NT2/D1 (cell line): ENCODE data around the gene ITPK1.

Experiments used
- DNase-seq: peaks from one replicate; pipeline ENCODE4 v3.0.0-alpha.2; 2011; ENCODE audit warnings: low read depth, low spot score
- H3K27me3 ChIP-seq: 2 replicates; pipeline ENCODE4 v1.6.0; 2011; ENCODE audit warnings: mild to moderate bottlenecking; ENCODE audit not compliant: insufficient read length, insufficient read depth
- H3K36me3 ChIP-seq: 2 replicates; pipeline ENCODE4 v1.6.1; 2011; ENCODE audit warnings: mild to moderate bottlenecking, low read length, mixed read lengths; ENCODE audit not compliant: insufficient read depth, insufficient read length
- H3K4me1 ChIP-seq: 2 replicates; pipeline ENCODE4 v1.5.1; 2011; ENCODE audit not compliant: insufficient read depth, insufficient read length
- H3K4me3 ChIP-seq: 2 replicates; pipeline ENCODE4 v1.5.1; 2011; ENCODE audit warnings: low read depth; ENCODE audit not compliant: insufficient read length
- H3K9ac ChIP-seq: 2 replicates; pipeline ENCODE4 v1.6.0; 2011; ENCODE audit warnings: low read depth; ENCODE audit not compliant: insufficient read length
- H3K9me3 ChIP-seq: 2 replicates; pipeline ENCODE4 v1.5.1; 2011; ENCODE audit warnings: mild to moderate bottlenecking, low read length; ENCODE audit not compliant: insufficient read depth
- SUZ12 ChIP-seq: IDR thresholded peaks from 2 replicates; pipeline ENCODE4 v1.6.1; 2011; ENCODE audit not compliant: insufficient read length, insufficient read depth; ENCODE audit errors: extremely low read depth
- YY1 ChIP-seq: IDR thresholded peaks from 2 replicates; pipeline ENCODE4 v1.6.1; 2011; ENCODE audit not compliant: insufficient read length, insufficient read depth
- ZNF274 ChIP-seq: IDR thresholded peaks from 2 replicates; pipeline ENCODE4 v1.6.1; 2011; ENCODE audit warnings: mild to moderate bottlenecking, low read depth, low read length

The ITPK1 gene

GRCh38 chr14:93024493-93024892, 91.2 kb downstream of the ITPK1 start:
- no peak overlapping the region for H3K4me3 ChIP-seq
- TF ChIP-seq ZNF274 (no peak), YY1 (no peak)
- no peak overlapping the region for H3K9ac ChIP-seq
- H3K9me3 ChIP-seq: no peaks in the 10 kb centered on the region
- no peaks in the 10 kb centered on the region for H3K36me3 ChIP-seq
- peaks cover 4% of the 10 kb centered on the region for H3K4me1 ChIP-seq
- no peak for DNase-seq
- H3K27me3 ChIP-seq: no peaks in the 10 kb centered on the region

GRCh38 chr14:93023802-93024434, 91.8 kb downstream of the ITPK1 start:
- Histone ChIP-seq H3K27me3 (no peaks in the 10 kb centered on the region), H3K4me1 (peaks cover 5% of the 10 kb centered on the region), H3K9ac (no peak overlapping the region), H3K36me3 (no peaks in the 10 kb centered on the region), H3K9me3 (no peaks in the 10 kb centered on the region), H3K4me3 (no peak overlapping the region)
- DNase-seq: no peak
- no peak for TF ChIP-seq YY1
- TF ChIP-seq ZNF274: no peak
- TF ChIP-seq SUZ12: no peak

- DNase-seq: no peak
- H3K9ac ChIP-seq: no peak overlapping the region
- H3K9me3 ChIP-seq: no peaks in the 10 kb centered on the region
- H3K4me1 ChIP-seq: peaks cover 9% of the 10 kb centered on the region
- no peak overlapping the region for H3K4me3 ChIP-seq
- TF ChIP-seq ZNF274 (no peak), SUZ12 (no peak), YY1 (no peak)
- no peaks in the 10 kb centered on the region for H3K27me3 ChIP-seq
- H3K36me3 ChIP-seq: no peaks in the 10 kb centered on the region
Observed at GRCh38 chr14:93023039-93023438, 92.7 kb downstream of the ITPK1 start.

GRCh38 chr14:93019970-93020369, 95.8 kb downstream of the ITPK1 start:
- Histone ChIP-seq H3K4me3 (no peak overlapping the region), H3K27me3 (no peaks in the 10 kb centered on the region), H3K4me1 (peaks cover 9% of the 10 kb centered on the region), H3K9me3 (no peaks in the 10 kb centered on the region), H3K36me3 (peaks cover 3% of the 10 kb centered on the region), H3K9ac (peak overlapping the region; percentile 10)
- DNase-seq: no peak
- TF ChIP-seq YY1 (no peak), SUZ12 (no peak), ZNF274 (no peak)

- Histone ChIP-seq H3K4me1 (peaks cover 9% of the 10 kb centered on the region), H3K27me3 (no peaks in the 10 kb centered on the region)
- no peak for DNase-seq
Observed at GRCh38 chr14:93019367-93019843, 96.3 kb downstream of the ITPK1 start.

GRCh38 chr14:93018366-93018765, 97.4 kb downstream of the ITPK1 start:
- no peak for TF ChIP-seq SUZ12
- TF ChIP-seq ZNF274: no peak
- TF ChIP-seq YY1: no peak
- no peak overlapping the region for H3K4me3 ChIP-seq
- no peak for DNase-seq
- H3K9me3 ChIP-seq: no peaks in the 10 kb centered on the region
- no peak overlapping the region for H3K9ac ChIP-seq
- peaks cover 9% of the 10 kb centered on the region for H3K36me3 ChIP-seq
- no peaks in the 10 kb centered on the region for H3K27me3 ChIP-seq
- H3K4me1 ChIP-seq: peaks cover 6% of the 10 kb centered on the region

More at GRCh38 chr14:93019367-93019843, 96.3 kb downstream of the ITPK1 start:
- Histone ChIP-seq H3K4me3 (no peak overlapping the region), H3K9me3 (no peaks in the 10 kb centered on the region), H3K36me3 (peaks cover 7% of the 10 kb centered on the region), H3K9ac (peak overlapping the region; percentile 10)
- TF ChIP-seq ZNF274 (no peak), YY1 (no peak), SUZ12 (no peak)

- DNase-seq: no peak
- peaks cover 9% of the 10 kb centered on the region for H3K36me3 ChIP-seq
- H3K27me3 ChIP-seq: no peaks in the 10 kb centered on the region
- no peak overlapping the region for H3K4me3 ChIP-seq
- no peaks in the 10 kb centered on the region for H3K9me3 ChIP-seq
- TF ChIP-seq ZNF274: no peak
- TF ChIP-seq YY1: no peak
- TF ChIP-seq SUZ12: no peak
- H3K4me1 ChIP-seq: peaks cover 7% of the 10 kb centered on the region
- H3K9ac ChIP-seq: no peak overlapping the region
Observed at GRCh38 chr14:93017898-93018297, 97.8 kb downstream of the ITPK1 start.
